ENCODE data around the gene COL20A1.
"Not testable (repeated sequence)": the region's sequence is repeated elsewhere in the genome, so short reads cannot be mapped to it uniquely, and the experiment has no call there.

Gene COL20A1

GRCh38 chr20:63292904-63293303 lies at the start of gene COL20A1:
COL20A1 (plus strand) TSS chr20:63293186; CDS start chr20:63295108, 1,922 bp downstream.
- FAIRE-seq, result no peak
- DNase-seq (ENCODE audit: insufficient read length, low spot score), result no peak

DNA sequence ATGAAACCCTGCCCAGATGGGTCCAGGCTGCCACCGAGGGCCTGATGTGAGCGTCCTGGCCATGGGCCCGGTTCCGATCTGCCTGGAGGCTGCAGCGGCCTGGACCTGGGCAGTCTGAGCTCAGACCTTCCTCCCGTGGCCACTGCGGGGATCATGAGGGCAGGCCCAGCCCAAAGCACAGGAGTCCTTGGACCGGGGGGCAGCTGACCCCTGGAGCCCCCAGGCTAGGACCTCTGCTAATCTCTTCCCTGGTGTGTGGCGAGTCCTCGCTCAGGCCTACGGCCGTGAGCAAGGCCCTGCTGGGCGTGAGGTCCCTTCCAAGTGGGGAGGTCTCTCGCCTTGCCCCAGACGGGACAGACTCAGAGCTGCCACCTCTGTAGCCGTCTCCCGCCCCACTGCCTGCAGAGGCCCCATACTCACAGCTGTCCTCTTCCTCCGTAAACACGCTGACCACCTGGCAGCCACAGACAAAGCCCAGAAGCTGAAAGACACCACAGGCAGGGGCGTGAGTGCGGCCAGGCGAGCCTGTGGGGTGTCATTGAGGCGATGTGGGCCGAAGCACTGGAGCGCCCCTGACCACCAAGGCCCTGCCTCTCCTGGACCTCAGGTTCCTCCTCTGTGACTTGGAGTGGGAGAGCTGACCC lies 49.3 kb upstream of the COL20A1 start:
- FAIRE-seq (no peak), DNase-seq (ENCODE audit: insufficient read length, low spot score) (no peak)

GRCh38 chr20:63244468-63244867 lies 48.5 kb upstream of the COL20A1 start:
- FAIRE-seq (no peak), DNase-seq (ENCODE audit: insufficient read length, low spot score) (no peak)

DNA sequence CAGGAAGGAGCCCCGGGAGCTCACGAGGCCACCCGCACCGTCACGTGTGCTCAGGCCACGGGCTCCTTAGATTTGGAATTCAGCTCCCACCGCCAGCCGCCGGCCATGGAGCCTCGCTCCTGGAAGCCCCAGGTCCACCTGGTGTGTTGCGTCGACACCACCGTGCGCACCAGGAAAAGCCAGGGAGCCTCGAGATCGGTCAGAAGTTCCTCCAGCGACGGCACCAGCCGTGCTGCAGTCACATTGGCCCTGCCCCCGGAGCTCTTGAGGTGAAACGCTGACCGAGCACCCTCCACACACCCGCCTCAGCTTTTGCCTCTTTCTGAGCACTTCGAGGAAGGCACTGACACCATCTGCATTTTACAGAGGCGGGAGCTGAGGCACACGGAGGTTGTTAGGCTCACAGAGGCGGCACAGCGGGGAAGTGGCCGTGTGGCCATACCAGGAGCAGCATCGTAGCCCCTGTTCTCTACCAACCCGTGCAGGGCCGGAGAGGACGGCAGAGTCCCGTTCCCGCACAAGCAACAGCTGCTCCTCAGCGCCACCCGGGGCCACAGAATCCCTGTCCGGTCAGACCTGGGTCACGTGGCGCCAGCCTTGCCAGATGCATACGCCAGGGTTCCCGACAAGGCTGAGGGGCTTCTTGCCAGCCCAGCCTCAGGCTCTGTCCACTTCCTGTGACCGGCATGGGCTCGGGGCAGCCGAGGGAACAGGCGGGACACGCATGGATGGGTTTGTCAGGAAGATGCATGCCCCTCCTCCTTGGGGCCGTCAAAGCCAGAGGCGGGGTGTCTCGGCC lies 46.3 kb upstream of the COL20A1 start:
- DNase-seq (ENCODE audit: insufficient read length, low spot score), result no peak
- FAIRE-seq, result no peak

GRCh38 chr20:63247671-63248228 lies 45.2 kb upstream of the COL20A1 start:
- FAIRE-seq (no peak), DNase-seq (ENCODE audit: insufficient read length, low spot score) (no peak)

- FAIRE-seq (no peak), DNase-seq (ENCODE audit: insufficient read length, low spot score) (no peak)
These were observed 44.0 kb upstream of the COL20A1 start for GRCh38 chr20:63248835-63249591.

DNA sequence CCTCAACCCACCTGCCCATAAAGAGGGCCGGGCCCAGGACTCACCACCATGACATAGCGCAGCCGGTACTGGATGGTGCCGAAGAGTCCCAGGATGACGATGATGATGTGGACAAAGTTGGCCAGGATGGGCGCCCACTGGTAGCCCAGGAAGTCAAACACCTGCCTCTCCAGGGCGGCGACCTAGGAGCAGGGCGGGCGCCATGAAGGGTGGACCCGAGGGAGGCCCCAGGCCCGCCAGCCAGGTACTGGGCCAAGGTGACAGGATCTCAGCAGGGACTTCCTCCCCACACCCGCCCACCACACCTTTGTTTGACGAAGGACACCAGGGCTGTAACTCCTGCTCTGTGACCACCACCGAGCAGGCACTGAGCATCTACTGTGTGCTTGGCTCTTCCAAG lies 43.1 kb upstream of the COL20A1 start:
- no peak for DNase-seq (ENCODE audit: insufficient read length, low spot score)
- FAIRE-seq, result peak; percentile 33

DNA sequence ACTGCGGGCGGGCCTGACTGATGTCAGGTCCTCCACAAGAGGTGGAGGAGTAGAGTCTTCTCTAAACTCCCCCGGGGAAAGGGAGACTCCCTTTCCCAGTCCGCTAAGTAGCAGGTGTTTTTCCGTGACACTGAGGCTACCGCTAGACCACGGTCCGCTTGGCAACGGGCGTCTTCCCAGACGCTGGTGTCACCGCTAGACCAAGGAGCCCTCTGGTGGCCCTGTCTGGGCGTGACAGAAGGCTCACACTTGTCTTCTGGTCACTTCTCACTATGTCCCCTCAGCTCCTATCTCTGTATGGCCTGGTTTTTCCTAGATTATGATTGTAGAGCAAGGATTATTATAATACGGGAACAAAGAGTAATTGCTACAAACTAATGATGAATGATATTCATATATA lies 41.6 kb upstream of the COL20A1 start:
- FAIRE-seq; DNase-seq (ENCODE audit: insufficient read length, low spot score): not testable (repeated sequence)

- peak; percentile 31 for FAIRE-seq
- DNase-seq (ENCODE audit: insufficient read length, low spot score), result no peak
These were observed 40.7 kb upstream of the COL20A1 start for GRCh38 chr20:63252284-63252711.

DNA sequence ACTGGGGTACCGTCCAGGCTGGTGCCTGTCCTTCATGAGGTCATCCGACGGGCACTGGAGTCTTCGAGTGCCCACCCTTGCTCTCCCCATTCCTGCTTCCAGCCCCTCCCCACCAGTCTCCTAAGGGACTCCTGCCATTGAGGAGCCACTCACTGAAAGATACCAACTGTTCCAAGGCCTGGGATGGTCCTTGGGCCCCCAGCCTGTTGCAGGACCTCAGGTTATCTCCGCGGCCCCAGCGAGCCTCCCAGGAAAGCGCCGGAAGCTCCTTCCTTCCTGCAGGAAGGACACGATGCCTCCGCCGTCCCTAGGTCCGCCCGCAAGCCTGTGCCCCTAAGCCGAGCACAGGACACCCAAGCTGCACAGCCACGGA lies 39.9 kb upstream of the COL20A1 start:
- FAIRE-seq (peak; percentile 68), DNase-seq (ENCODE audit: insufficient read length, low spot score) (no peak)

DNA sequence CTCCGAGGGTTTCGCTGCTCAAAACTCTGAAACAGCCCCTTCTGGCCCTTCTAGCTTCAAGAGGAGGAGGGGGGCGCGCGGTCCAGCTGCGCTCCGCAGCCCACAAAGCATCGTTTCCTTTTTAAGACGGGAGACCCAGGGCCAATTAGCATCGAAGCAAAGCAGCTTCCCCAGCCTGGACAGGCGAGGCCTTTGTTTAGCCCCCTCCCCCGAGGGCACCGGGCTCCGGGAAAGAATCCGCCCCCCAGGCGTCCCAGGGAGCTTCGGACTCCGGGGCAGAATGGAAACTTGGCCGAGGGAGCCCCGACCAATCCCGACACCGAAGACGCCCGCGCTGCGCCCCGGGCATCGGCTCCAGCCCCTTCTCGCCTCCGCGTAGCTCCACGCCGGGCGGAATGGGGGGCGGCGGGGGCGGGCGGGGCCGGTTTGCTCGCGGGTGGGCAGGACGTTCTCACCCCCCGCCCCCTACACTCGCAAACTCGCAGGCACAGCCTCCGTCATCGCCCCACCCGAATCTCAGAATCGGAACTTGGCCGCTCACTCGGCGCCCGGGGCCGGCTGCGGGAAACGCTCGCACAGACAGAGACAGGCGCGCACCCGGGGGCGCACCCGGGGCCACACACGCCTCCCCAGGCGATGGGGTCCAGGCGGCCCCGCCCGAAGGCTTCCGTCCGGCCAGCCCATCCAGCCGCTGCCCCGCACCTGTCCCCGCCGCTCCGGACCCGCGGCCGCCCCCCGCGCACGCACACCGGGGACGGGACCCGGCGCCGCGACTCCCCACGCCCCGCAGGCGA lies 39.4 kb upstream of the COL20A1 start:
- no peak for FAIRE-seq
- DNase-seq (ENCODE audit: insufficient read length, low spot score), result no peak

GRCh38 chr20:63254232-63254605 lies 38.8 kb upstream of the COL20A1 start, which contains the start of gene NKAIN4:
NKAIN4 (minus strand) TSS chr20:63254463; CDS start chr20:63254450, 13 bp downstream.
- no peak for DNase-seq (ENCODE audit: insufficient read length, low spot score)
- peak; percentile 26 for FAIRE-seq

GRCh38 chr20:63254606-63255384 lies 38.2 kb upstream of the COL20A1 start:
- DNase-seq (ENCODE audit: insufficient read length, low spot score) (no peak), FAIRE-seq (no peak)

DNA sequence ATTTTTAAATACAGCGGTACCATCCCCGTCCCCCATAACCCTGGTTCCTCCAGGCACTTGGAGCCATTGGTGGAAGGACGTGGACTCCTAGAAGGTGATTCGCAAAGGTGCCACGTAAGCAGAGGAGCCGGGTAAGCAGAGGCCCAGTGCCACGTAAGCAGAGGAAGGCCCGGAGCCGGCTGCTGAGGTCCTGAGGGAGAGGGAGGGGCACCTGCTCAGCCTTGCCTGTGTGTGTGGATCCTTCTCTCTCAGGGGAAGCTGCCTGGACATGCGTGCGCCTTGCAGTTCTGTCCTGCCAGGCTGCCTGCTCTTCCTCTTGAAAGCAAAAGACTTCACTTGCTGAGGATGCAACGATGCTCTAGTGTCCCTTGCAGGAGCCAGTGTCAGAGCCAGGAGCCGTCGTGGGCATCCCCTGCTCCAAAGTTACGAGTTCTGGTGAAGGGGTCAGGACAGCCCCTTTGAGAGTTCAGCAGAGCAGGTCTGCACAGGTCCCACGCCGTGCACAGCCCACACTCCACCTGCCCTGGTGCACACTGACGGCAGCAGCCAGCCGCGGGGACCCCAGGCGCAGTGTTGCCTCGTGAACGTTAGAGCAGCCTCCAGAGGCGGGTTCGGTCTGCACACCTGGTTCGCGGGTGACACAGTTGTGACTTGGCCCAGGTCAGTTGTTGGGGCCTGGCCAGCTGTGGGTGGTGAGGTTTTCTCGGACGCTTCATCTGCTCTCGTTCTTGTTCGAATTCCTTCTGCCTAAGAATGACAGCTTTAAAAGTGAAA lies 36.9 kb upstream of the COL20A1 start:
- peak; percentile 68 for FAIRE-seq

GRCh38 chr20:63256954-63257353 lies 36.0 kb upstream of the COL20A1 start:
- FAIRE-seq (peak; percentile 98), DNase-seq (ENCODE audit: insufficient read length, low spot score) (no peak)

More for the DNA sequence above, 36.9 kb upstream of the COL20A1 start:
- no peak for DNase-seq (ENCODE audit: insufficient read length, low spot score)

DNA sequence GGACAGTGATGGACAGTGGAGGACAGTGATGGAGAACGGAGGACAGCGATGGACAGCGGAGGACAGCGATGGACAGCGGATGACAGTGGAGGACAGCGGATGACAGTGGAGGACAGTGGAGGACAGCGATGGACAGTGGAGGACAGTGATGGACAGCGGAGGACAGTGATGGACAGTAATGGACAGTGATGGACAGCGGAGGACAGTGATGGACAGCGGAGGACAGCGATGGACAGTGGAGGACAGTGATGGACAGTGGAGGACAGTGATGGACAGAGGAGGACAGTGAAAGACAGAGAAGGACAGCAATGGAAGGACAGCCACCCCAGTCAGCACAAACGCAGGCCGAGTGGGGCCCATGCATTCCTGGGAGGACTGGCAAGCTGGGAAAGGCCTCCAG lies 35.4 kb upstream of the COL20A1 start:
- no peak for DNase-seq (ENCODE audit: insufficient read length, low spot score)
- FAIRE-seq, result no peak

GRCh38 chr20:63258781-63259180 lies 34.2 kb upstream of the COL20A1 start:
- DNase-seq (ENCODE audit: insufficient read length, low spot score) (no peak), FAIRE-seq (no peak)

DNA sequence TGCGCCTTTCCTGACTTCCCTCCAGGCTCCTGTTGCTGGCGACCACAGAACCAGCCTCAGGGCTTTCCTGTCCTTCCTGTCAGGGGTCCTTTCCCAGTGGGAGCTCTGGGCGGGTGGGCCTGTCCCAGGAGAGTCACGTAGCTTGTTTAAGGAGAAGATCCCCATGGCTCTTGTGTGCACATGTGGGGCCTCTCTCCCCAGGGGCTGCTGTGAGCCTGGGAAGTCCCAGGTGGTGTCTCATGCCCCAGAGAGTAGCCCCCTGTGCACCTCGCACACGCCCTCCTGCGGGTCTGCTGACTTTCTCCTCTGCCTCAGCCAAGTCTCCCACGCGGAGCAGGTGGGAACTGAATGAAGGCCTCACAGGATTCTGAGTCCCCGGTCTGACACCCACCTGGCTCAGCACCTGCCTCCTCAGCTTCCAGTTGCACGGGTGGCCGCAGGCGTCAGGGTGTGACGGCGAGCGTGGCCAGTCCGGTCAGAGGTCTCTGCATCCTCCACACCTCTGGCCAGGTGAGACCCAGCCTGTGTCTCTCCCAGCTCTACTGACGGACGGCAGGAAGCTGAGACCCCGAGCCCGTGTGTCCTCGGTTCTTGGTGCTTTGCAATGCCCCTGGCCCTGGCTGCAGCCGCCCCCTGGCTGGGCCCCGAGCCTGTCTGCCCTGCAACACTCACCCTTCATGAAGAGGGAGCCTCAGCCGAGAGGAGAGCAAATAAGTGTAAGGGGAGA lies 33.1 kb upstream of the COL20A1 start:
- DNase-seq (ENCODE audit: insufficient read length, low spot score) (no peak), FAIRE-seq (no peak)
